Testis (tissue), 3 donors: ENCODE measurements around the gene CEBPE. TPM values are rescaled to one million over a fixed set of nuclear protein-coding genes. Genes with fewer than 3 reads are reported as not detected.
A peak's percentile ranks its signal among the peaks of the same experiment; 100 is the strongest.

Experiments used
- DNase-seq: peaks from one replicate; pipeline ENCODE4 v3.0.0-alpha.2; 2019
- H3K27ac ChIP-seq, 2 donors: fragments of 200-600 bp; sonication (generic); one replicate each; pipeline ENCODE4 v1.5.1; 2019
- H3K27me3 ChIP-seq: fragments of 200-600 bp; sonication (generic); one replicate; pipeline ENCODE4 v1.5.1; 2019
- H3K36me3 ChIP-seq: fragments of 200-600 bp; sonication (generic); one replicate; pipeline ENCODE4 v1.5.1; 2017; ENCODE audit warnings: low read depth; ENCODE audit errors: missing control alignments
- H3K4me1 ChIP-seq: fragments of 200-600 bp; sonication (generic); one replicate; pipeline ENCODE4 v1.5.1; 2019
- H3K4me3 ChIP-seq, 2 donors: fragments of 200-600 bp; sonication (generic); one replicate each; pipeline ENCODE4 v1.5.1; 2017 to 2019
- H3K9me3 ChIP-seq: fragments of 200-600 bp; sonication (generic); one replicate; pipeline ENCODE4 v1.5.1; 2017
- CTCF ChIP-seq, 3 experiments: fragments of 450-650 bp in 2 of 3; fragments of 200-600 bp in 1 of 3; sonication (generic) in 1 of 3; IDR thresholded peaks; one replicate each; pipeline ENCODE4 v1.5.1; 2016 to 2019; ENCODE audit warnings: antibody characterized with exemption in 3 of 3, mild to moderate bottlenecking in 2 of 3, moderate library complexity in 1 of 3
- POLR2A ChIP-seq: fragments of 450-650 bp; IDR thresholded peaks from one replicate; pipeline ENCODE4 v1.6.1; 2017; ENCODE audit warnings: antibody characterized with exemption, mild to moderate bottlenecking, moderate library complexity
- WGBS, 2 donors: methylation state at CpG; one replicate each; pipeline ENCODE4 v1.1.5; 2018; 5-methylcytosine and 5-hydroxymethylcytosine counted together
- intact Hi-C: fragments of 100-400 bp; cut with DNase I; formaldehyde crosslinking; loops from one replicate; pipeline ENCODE4 v1.15.1; 2023; ENCODE audit warnings: low total_unique reads
- polyA plus RNA-seq: library from polyadenylated mRNA; stranded (reverse); fragments of 350-450 nt; fragmentation: Illumina TruSeq; extraction: RNeasy Lipid Tissue Mini Kit (QIAGEN cat#74804); gene quantifications from one replicate; pipeline ENCODE4 v1.2.3, GENCODE V29; 2014; ENCODE audit warnings: low read depth, low replicate concordance; ENCODE audit not compliant: insufficient read depth
- total RNA-seq, 2 donors: library from RNA; depleted of rRNA; stranded (reverse); fragments of >200 nt; gene quantifications; one replicate each; pipeline ENCODE4 v1.2.3, GENCODE V29; 2016

Gene CEBPE
- total and polyA plus RNA-seq, 3 donors from 2014 or later: 0.19 to 0.24 TPM; not detected in 1

- intact Hi-C loops: no loop called here
- Histone ChIP-seq H3K4me1 (peaks cover 35% of the 10 kb centered on the region), H3K4me3 (no peak overlapping the region), H3K36me3 (no peaks in the 10 kb centered on the region), H3K27me3 (no peaks in the 10 kb centered on the region), H3K9me3 (no peaks in the 10 kb centered on the region), H3K27ac (peak overlapping the region in 1 of 2 donors; percentile 21)
- TF ChIP-seq POLR2A: no peak
- TF ChIP-seq CTCF (IDR thresholded peaks at IDR 0.05): no peak
- whole genome bisulfite sequencing, 2 donors: 61 to 89% methylated on average over 2 of the region's 2 CpGs
- DNase-seq: peak; percentile 76
Observed at GRCh38 chr14:23164250-23164649, 45.2 kb upstream of the CEBPE start.

GRCh38 chr14:23163830-23164229, 44.8 kb upstream of the CEBPE start:
- no peak for DNase-seq
- Histone ChIP-seq H3K27ac (no peak overlapping the region), H3K36me3 (no peaks in the 10 kb centered on the region), H3K9me3 (no peaks in the 10 kb centered on the region), H3K27me3 (no peaks in the 10 kb centered on the region), H3K4me1 (peaks cover 35% of the 10 kb centered on the region), H3K4me3 (no peak overlapping the region)
- intact Hi-C loops: no loop called here
- 86 to 89% methylated on average over 2 of the region's 2 CpGs for WGBS, 2 donors
- TF ChIP-seq CTCF (IDR thresholded peaks at IDR 0.05): no peak
- no peak for TF ChIP-seq POLR2A

- Histone ChIP-seq H3K9me3 (no peaks in the 10 kb centered on the region), H3K4me1 (peaks cover 33% of the 10 kb centered on the region), H3K27me3 (no peaks in the 10 kb centered on the region), H3K4me3 (no peak overlapping the region), H3K27ac (no peak overlapping the region), H3K36me3 (no peaks in the 10 kb centered on the region)
- DNase-seq: no peak
- no peak for TF ChIP-seq POLR2A
- no peak for TF ChIP-seq CTCF (IDR thresholded peaks at IDR 0.05)
- intact Hi-C loops: no loop called here
- 56 to 76% methylated on average over 4 of the region's 4 CpGs for WGBS, 2 donors
Observed at GRCh38 chr14:23162800-23163199, 43.7 kb upstream of the CEBPE start.

GRCh38 chr14:23162005-23162404, 43.0 kb upstream of the CEBPE start:
- no peak for TF ChIP-seq CTCF (IDR thresholded peaks at IDR 0.05)
- no peak for TF ChIP-seq POLR2A
- H3K9me3 ChIP-seq: no peaks in the 10 kb centered on the region
- no peaks in the 10 kb centered on the region for H3K36me3 ChIP-seq
- no peak overlapping the region for H3K4me3 ChIP-seq
- no peak overlapping the region for H3K27ac ChIP-seq
- H3K27me3 ChIP-seq: no peaks in the 10 kb centered on the region
- no peak for DNase-seq
- 61 to 69% methylated on average over 5 of the region's 5 CpGs for WGBS, 2 donors
- intact Hi-C loops: no loop called here
- peaks cover 27% of the 10 kb centered on the region for H3K4me1 ChIP-seq

- no peak overlapping the region for H3K4me3 ChIP-seq
- no peaks in the 10 kb centered on the region for H3K27me3 ChIP-seq
- peaks cover 27% of the 10 kb centered on the region for H3K4me1 ChIP-seq
- intact Hi-C loops: no loop called here
- peak overlapping the region; percentile 44 to 65 for H3K27ac ChIP-seq
- H3K9me3 ChIP-seq: no peaks in the 10 kb centered on the region
- 62 to 63% methylated on average over 11 of the region's 11 CpGs for WGBS, 2 donors
- H3K36me3 ChIP-seq: no peaks in the 10 kb centered on the region
- TF ChIP-seq POLR2A (no peak), CTCF (IDR thresholded peaks at IDR 0.05) (no peak)
- DNase-seq: peak; percentile 62
Observed at GRCh38 chr14:23160924-23161522, 42.0 kb upstream of the CEBPE start.
